ENCODE results near the gene PSMG4.

- TF ChIP-seq REST (tag by site-specific recombination; IDR thresholded peaks at IDR 0.05) (no peak), CTCF (tag by site-specific recombination; IDR thresholded peaks at IDR 0.05) (no peak), REPIN1 (tag by site-specific recombination; IDR thresholded peaks at IDR 0.05; ENCODE audit: low read depth) (no peak), KLF16 (tag by site-specific recombination; IDR thresholded peaks at IDR 0.05) (no peak), ZBTB17 (tag by site-specific recombination; IDR thresholded peaks at IDR 0.05) (no peak), ZNF37A (tag by site-specific recombination; IDR thresholded peaks at IDR 0.05) (no peak), ZSCAN5A (tag by site-specific recombination; IDR thresholded peaks at IDR 0.05) (no peak)
Observed at GRCh38 chr6:3267162-3267561, 8.4 kb downstream of the PSMG4 start.

Data from HEK293 (cell line).